BLaER1 treated with 17β-estradiol and CSF1 and Interleukin-3, amounts not matched to agents 10 nM and 100 nM (cell line): ENCODE measurements around the gene CASKIN2.
A peak's percentile ranks its signal among the peaks of the same experiment; 100 is the strongest.
"Not testable (repeated sequence)": the region's sequence is repeated elsewhere in the genome, so short reads cannot be mapped to it uniquely, and the experiment has no call there.

ENCODE experiments used
- H3K27ac ChIP-seq, 11 experiments: shearing (Covaris generic); formaldehyde crosslinking; 2 replicates each; pipeline ENCODE4 v1.8.1; 2022
- H3K27me3 ChIP-seq, 11 experiments: shearing (Covaris generic); formaldehyde crosslinking; 2 replicates each; pipeline ENCODE4 v1.8.1; 2022
- H3K36me3 ChIP-seq, 11 experiments: shearing (Covaris generic); formaldehyde crosslinking; 2 replicates each; pipeline ENCODE4 v1.8.1; 2022
- H3K4me1 ChIP-seq, 10 experiments: shearing (Covaris generic); formaldehyde crosslinking; 2 replicates each; pipeline ENCODE4 v1.8.1; 2022
- H3K4me2 ChIP-seq, 11 experiments: shearing (Covaris generic); formaldehyde crosslinking; 2 replicates each; pipeline ENCODE4 v1.8.1; 2022
- H3K4me3 ChIP-seq, 10 experiments: shearing (Covaris generic); formaldehyde crosslinking; 2 replicates each; pipeline ENCODE4 v1.8.1; 2022
- H3K9ac ChIP-seq, 11 experiments: shearing (Covaris generic); formaldehyde crosslinking; 2 replicates each; pipeline ENCODE4 v1.8.1; 2022
- H3K9me3 ChIP-seq, 11 experiments: shearing (Covaris generic); formaldehyde crosslinking; replicated peaks in 1 of 11; 2 replicates each; pipeline ENCODE4 v1.8.1; 2022
- H4K20me1 ChIP-seq, 11 experiments: shearing (Covaris generic); formaldehyde crosslinking; 2 replicates each; pipeline ENCODE4 v1.8.1; 2022
- Cebpa-rat ChIP-seq, 11 experiments: shearing (Covaris generic); IDR thresholded peaks; 2 replicates each; pipeline ENCODE4 v1.8.1; 2022

The CASKIN2 gene

GRCh38 chr17:75457047-75457654 is 58.2 kb downstream of the CASKIN2 start:
- no peak for TF ChIP-seq Cebpa-rat (IDR thresholded peaks at IDR 0.05)

GRCh38 chr17:75456417-75457046 is 58.8 kb downstream of the CASKIN2 start, which contains the start of gene TMEM94:
TSS of gene TMEM94 (plus strand) at chr17:75456635. CDS start at chr17:75471906, 15,271 bp downstream.
- H3K27ac ChIP-seq = peak within 1 kb of the TSS; percentile 91 to 99 (median 95)
- H3K36me3 ChIP-seq = no peaks in the 10 kb centered on the region; a peak in 1 of 22 replicates
- H3K9ac ChIP-seq = peak within 1 kb of the TSS; percentile 88 to 98 (median 96)
- no peak for TF ChIP-seq Cebpa-rat (IDR thresholded peaks at IDR 0.05)
- H3K27me3 ChIP-seq = no peaks in the 10 kb centered on the region
- no peaks in the 10 kb centered on the region for H4K20me1 ChIP-seq
- peak within 1 kb of the TSS; percentile 73 to 96 (median 82) for H3K4me3 ChIP-seq
- peak within 1 kb of the TSS; percentile 87 to 99 (median 94) for H3K4me2 ChIP-seq
- no peaks in the 10 kb centered on the region for H3K9me3 ChIP-seq
- H3K4me1 ChIP-seq = peaks cover 72 to 90% (median 82%) of the 10 kb centered on the region in 10 experiments

More at GRCh38 chr17:75457047-75457654, 58.2 kb downstream of the CASKIN2 start:
- H3K27me3 ChIP-seq = no peaks in the 10 kb centered on the region
- peak overlapping the region; percentile 73 to 96 (median 82) for H3K4me3 ChIP-seq
- H3K4me2 ChIP-seq = peak overlapping the region; percentile 87 to 99 (median 94)
- H3K9ac ChIP-seq = peak overlapping the region; percentile 88 to 98 (median 96)
- H3K4me1 ChIP-seq = peaks cover 72 to 90% (median 80%) of the 10 kb centered on the region in 10 experiments
- H3K9me3 ChIP-seq = no peaks in the 10 kb centered on the region
- no peaks in the 10 kb centered on the region for H4K20me1 ChIP-seq
- H3K27ac ChIP-seq = peak overlapping the region; percentile 91 to 99 (median 95)
- H3K36me3 ChIP-seq = no peaks in the 10 kb centered on the region; a peak in 1 of 22 replicates

GRCh38 chr17:75456039-75456416 is 59.3 kb downstream of the CASKIN2 start:
- peak overlapping the region; percentile 88 to 98 (median 96) for H3K9ac ChIP-seq
- H3K36me3 ChIP-seq = no peaks in the 10 kb centered on the region
- no peaks in the 10 kb centered on the region for H4K20me1 ChIP-seq
- H3K4me3 ChIP-seq = peak overlapping the region; percentile 73 to 96 (median 82); a peak in 19 of 20 replicates
- no peak for TF ChIP-seq Cebpa-rat (IDR thresholded peaks at IDR 0.05)
- H3K27ac ChIP-seq = peak overlapping the region; percentile 91 to 99 (median 95)
- no peaks in the 10 kb centered on the region for H3K27me3 ChIP-seq
- H3K4me2 ChIP-seq = peak overlapping the region; percentile 81 to 99 (median 93)
- H3K4me1 ChIP-seq = peaks cover 70 to 90% (median 83%) of the 10 kb centered on the region in 10 experiments
- no peaks in the 10 kb centered on the region for H3K9me3 ChIP-seq

GRCh38 chr17:75454672-75455071 is 60.7 kb downstream of the CASKIN2 start:
- Histone ChIP-seq H3K4me1 (peaks cover 56 to 90% (median 80%) of the 10 kb centered on the region in 10 experiments), H3K4me3 (peak overlapping the region in 1 of 10 experiments; percentile 2; a peak in 1 of 20 replicates), H3K27ac (peak overlapping the region in 10 of 11 experiments; percentile 29 to 99 (median 93); a peak in 20 of 22 replicates), H3K4me2 (peak overlapping the region; percentile 81 to 99 (median 93)), H3K9ac (peak overlapping the region in 8 of 11 experiments; percentile 3 to 96 (median 44); a peak in 11 of 22 replicates)
- H3K27me3 ChIP-seq, H4K20me1 ChIP-seq, H3K9me3 ChIP-seq, H3K36me3 ChIP-seq: not testable (repeated sequence)

- H3K4me3 ChIP-seq = peak overlapping the region in 1 of 10 experiments; percentile 2; a peak in 1 of 20 replicates
- H4K20me1 ChIP-seq = no peaks in the 10 kb centered on the region
- TF ChIP-seq Cebpa-rat (IDR thresholded peaks at IDR 0.05) = peak in 9 of 11 experiments; percentile 39 to 92 (median 66); a peak in 12 of 22 replicates
- peak overlapping the region in 8 of 11 experiments; percentile 3 to 96 (median 44); a peak in 13 of 22 replicates for H3K9ac ChIP-seq
- no peaks in the 10 kb centered on the region for H3K36me3 ChIP-seq
- peaks cover 51 to 90% (median 78%) of the 10 kb centered on the region in 10 experiments for H3K4me1 ChIP-seq
- H3K27me3 ChIP-seq = no peaks in the 10 kb centered on the region
- H3K27ac ChIP-seq = peak overlapping the region in 10 of 11 experiments; percentile 29 to 99 (median 93); a peak in 20 of 22 replicates
- H3K9me3 ChIP-seq = no peaks in the 10 kb centered on the region
- H3K4me2 ChIP-seq = peak overlapping the region; percentile 81 to 99 (median 93)
Measured at GRCh38 chr17:75454193-75454592, 61.1 kb downstream of the CASKIN2 start.

- H3K9ac ChIP-seq = no peak overlapping the region
- H3K4me1 ChIP-seq = peaks cover 23 to 81% (median 54%) of the 10 kb centered on the region in 10 experiments
- no peaks in the 10 kb centered on the region for H4K20me1 ChIP-seq
- H3K27me3 ChIP-seq = no peaks in the 10 kb centered on the region
- H3K36me3 ChIP-seq = no peaks in the 10 kb centered on the region
- no peak overlapping the region for H3K4me3 ChIP-seq
- no peak for TF ChIP-seq Cebpa-rat (IDR thresholded peaks at IDR 0.05)
- no peaks in the 10 kb centered on the region for H3K9me3 ChIP-seq
- H3K4me2 ChIP-seq = peak overlapping the region in 7 of 11 experiments; percentile 7 to 49 (median 34); a peak in 9 of 22 replicates
- H3K27ac ChIP-seq = peak overlapping the region in 2 of 11 experiments; percentile 12 to 35; a peak in 2 of 22 replicates
Measured at GRCh38 chr17:75450270-75450669, 65.1 kb downstream of the CASKIN2 start.
